Right lobe of liver (tissue), 4 donors: Measurements from ENCODE around the gene AOAH.

Experiments
- CTCF ChIP-seq, 4 donors: fragments of 200-600 bp in 3 of 4; fragments of 450-650 bp in 1 of 4; IDR thresholded peaks; one replicate each; pipeline versions ENCODE4 v1.5.1 to v1.8.0; 2016 to 2022; ENCODE audit warnings: antibody characterized with exemption in 4 of 4, mild to moderate bottlenecking in 2 of 4
- POLR2A ChIP-seq: fragments of 450-650 bp; IDR thresholded peaks from one replicate; pipeline ENCODE4 v1.6.1; 2017; ENCODE audit warnings: antibody characterized with exemption, mild to moderate bottlenecking
- donor health status: DM: no; HTN: no; CAD: no.
- donor health status: DM: no; HTN: no; CAD: no.
- donor health status: DM: no; HTN: yes; CAD: no.

- TF ChIP-seq CTCF (IDR thresholded peaks at IDR 0.05) = no peak
- TF ChIP-seq POLR2A = no peak
Measured at GRCh38 chr7:36765605-36766004, 41.3 kb upstream of the AOAH start.
